ENCODE results near the gene CFAP73.
A peak's percentile ranks its signal among the peaks of the same experiment; 100 is the strongest.

CFAP73 gene

DNA sequence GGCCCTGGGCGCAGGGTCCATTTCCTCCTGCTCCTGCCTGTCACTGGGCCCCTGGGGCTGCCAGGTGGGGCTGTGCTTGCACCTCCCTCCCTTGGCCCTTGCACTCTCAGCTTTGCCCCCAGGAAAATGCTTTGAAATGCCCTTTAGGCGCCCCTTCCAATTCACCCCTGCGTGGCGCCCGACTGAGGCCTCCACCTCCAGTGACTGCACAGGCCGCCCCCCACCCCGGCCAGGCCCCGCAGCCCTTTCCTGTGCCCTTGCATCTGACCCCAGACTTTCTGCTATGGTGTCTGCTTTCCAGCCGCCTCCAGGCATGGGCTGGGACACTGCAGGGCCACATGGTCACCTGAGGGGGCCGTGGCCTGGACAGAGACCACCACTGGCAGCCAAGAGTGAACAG lies 18.3 kb downstream of the CFAP73 start:
- DNase-seq, result no peak

DNA sequence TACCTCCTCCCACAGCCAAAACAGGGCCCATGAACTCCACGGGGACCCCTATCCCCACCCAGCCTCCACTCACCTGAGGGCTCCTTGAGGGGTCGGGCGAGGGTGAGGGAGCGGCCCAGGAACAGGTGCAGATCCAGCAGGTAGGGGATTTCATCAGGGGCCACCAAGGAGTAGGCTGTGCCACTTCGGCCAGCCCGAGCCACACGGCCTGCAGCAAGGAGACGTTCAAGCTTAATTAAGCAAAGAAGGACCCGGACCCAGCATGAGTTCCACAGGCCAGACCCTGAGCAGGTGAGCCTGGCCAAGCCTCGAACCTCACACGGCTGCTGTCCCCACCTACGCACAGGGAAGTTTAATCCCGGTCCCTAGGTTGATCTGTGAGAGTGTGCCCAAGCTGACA lies 20.2 kb downstream of the CFAP73 start:
- DNase-seq, result no peak

- DNase-seq, result no peak
These were observed 20.9 kb downstream of the CFAP73 start for GRCh38 chr12:113170457-113170856.

DNA sequence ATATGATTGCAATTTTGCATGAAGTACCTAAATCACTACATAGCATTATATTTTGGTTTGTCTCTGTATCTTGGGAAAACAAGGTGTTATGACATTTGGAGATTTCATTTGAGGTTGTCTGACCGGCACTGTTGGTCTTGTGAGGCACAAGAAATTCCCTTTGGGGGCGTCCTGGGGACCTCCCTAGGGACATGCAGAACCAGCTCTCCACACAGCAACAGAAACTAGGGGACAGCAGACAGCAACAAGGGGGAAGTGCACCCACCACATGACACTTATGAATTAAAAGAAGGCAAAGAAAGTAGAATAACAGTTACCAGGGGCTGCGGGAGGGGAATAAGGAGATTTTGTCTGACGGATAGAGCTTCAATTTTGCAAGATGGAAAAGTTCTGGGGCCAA lies 21.4 kb downstream of the CFAP73 start:
- DNase-seq, result no peak

DNA sequence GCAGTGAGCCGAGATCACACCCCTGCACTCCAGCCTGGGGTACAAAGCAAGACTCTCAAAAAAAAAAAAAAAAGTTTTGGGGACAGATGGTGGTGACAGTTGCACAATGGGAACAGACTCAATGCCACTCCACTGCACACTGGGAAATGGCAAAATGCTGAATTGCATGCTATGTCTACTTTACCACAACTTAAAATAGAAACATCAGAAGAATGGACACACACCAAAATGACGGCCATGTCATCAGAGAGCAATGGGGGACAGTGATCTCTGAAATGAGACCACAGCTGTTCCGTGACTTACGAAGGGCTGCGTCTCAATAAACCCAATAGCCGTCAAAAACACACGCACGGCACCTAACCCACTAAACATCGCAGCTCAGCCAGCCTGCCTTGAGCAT lies 22.0 kb downstream of the CFAP73 start:
- no peak for DNase-seq

GRCh38 chr12:113172185-113172584 lies 22.7 kb downstream of the CFAP73 start:
- no peak for DNase-seq

GRCh38 chr12:113173081-113173698 lies 23.7 kb downstream of the CFAP73 start:
- no peak for DNase-seq

- DNase-seq, result peak; percentile 62
These were observed 25.2 kb downstream of the CFAP73 start for GRCh38 chr12:113174461-113175384.

DNA sequence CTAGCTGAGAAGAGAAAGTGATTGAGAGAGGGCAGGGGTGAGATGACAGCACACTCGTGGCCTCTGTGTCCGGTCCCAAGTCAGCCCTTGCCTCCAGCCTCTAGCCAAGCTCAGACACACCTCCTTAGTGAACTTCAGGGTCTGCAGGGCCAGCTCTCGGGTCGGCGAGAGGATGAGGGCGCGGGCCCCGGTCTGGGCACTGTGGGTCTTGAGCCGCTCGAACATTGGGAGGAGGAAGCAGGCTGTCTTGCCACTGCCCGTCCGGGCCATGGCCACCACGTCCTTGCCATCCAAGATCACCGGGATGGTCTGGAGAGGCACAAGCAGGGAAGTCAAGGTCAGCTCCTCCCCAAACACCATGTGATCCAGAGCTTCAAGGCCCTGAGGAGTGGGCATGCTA lies 29.5 kb downstream of the CFAP73 start:
- no peak for DNase-seq

DNA sequence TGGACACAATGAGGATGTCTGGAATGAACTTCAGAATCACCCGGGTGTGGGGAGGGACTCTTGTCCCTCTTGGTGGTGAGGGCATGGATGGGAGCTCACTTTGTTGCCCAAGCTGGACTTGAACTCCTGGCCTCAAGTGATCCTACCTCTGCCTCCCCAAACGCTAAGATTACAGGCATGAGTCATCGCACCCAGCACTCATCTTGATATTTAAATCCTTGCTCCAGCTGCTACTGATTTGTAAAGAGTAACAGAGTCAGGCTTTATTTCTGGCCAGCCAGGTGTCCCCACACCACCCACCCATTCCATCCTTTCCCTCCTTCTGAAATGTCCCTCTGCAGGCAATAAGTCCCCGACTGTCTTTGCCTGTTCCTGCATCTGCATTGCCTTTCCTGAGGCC lies 30.8 kb downstream of the CFAP73 start:
- no peak for DNase-seq

- DNase-seq, result no peak
These were observed 32.5 kb downstream of the CFAP73 start for GRCh38 chr12:113181975-113182374.

DNA sequence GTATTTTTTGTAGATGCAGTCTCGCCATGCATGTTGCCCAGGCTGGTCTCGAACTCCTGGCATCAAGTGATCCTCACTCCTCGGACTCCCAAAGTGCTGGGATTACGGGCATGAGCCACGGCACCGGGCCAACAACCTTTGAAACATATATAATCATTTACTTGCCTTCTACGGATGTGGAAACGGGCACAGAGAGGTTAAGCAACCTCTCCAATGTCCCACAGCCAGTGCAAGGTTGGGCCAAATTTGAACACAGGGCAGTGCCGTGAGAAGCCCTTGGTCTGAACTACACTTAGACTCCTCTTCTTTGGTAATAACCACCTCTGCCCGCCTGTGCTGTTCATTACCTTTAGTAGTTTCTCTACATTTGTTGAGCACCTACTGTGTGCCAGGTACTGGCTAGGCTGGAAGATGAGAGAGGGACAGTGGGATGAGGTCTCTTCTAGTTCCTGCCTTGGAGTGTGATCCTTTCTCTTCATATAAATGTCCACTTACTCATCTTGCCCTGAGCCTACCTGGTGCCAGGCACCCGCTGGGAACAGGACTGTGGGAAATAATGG lies 33.6 kb downstream of the CFAP73 start:
- DNase-seq, result no peak

GRCh38 chr12:113184098-113184899 lies 34.8 kb downstream of the CFAP73 start:
- no peak for DNase-seq

GRCh38 chr12:113184900-113185179 lies 35.3 kb downstream of the CFAP73 start:
- peak; percentile 85 for DNase-seq

GRCh38 chr12:113185180-113186032 lies 35.9 kb downstream of the CFAP73 start, which contains the start of the genes DDX54 and RITA1:
TSS of gene DDX54 (minus strand) at chr12:113185478. CDS start at chr12:113185451, 27 bp downstream.
TSS of gene RITA1 (plus strand) at chr12:113185721. CDS start at chr12:113186747, 1,026 bp downstream.
- DNase-seq, result peak; percentile 74

GRCh38 chr12:113186033-113186365 lies 36.5 kb downstream of the CFAP73 start:
- no peak for DNase-seq

GRCh38 chr12:113186666-113187325 lies 37.3 kb downstream of the CFAP73 start:
- DNase-seq, result no peak

- DNase-seq, result no peak
These were observed 39.8 kb downstream of the CFAP73 start for GRCh38 chr12:113189361-113189760.

DNA sequence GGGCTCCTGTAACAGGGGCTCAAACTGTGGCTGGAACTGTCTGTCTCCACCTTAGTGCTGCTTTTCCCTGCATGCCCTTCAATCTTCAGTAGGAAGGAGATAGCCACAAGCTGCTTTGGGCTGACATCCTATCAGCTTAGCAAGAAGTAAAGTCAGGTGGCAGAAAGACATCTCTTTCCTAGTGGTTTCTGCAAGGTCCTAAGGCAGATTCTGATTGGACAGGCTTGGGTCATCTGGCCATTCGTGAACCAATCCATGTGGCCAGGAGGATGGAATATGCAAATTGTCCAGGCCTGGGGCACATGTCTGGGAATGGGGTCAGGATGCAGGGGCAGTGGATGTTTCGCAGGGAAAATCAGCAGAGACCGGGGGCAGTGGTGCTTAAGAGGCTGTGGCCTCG lies 41.2 kb downstream of the CFAP73 start:
- no peak for DNase-seq

- DNase-seq, result no peak
These were observed 41.7 kb downstream of the CFAP73 start for GRCh38 chr12:113191227-113191626.

DNA sequence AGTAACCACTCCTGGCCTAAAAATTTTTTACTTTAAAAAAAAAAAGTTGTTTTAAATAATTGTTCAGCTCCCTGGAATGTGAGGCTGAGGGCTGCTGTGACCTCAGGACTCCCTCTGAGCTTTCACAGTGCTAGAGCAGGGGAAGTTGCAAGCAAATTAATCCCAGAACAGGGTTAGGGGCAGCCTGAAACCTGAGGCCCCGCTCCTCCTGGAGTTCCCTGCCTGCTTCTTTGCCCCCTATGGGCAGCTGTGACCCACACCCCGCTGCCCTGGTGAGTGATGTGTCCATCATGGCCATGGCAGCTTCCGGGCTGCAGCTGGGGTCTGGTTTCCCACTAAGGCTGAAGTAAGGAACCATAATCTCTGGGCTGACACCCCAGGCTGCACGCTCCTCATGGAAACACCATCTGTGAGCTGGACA lies 45.5 kb downstream of the CFAP73 start:
- DNase-seq, result no peak

- DNase-seq, result no peak
These were observed 46.1 kb downstream of the CFAP73 start for GRCh38 chr12:113195598-113195997.
